NCI-H526 treated with DMSO at 0.1 percent for 48 hours (cell line): Measurements from ENCODE around the gene C1orf210.

Experiments used
- DNase-seq: peaks from one replicate; lab custom pipeline; 2025; lab: John Stamatoyannopoulos, UW

C1orf210 gene

DNA sequence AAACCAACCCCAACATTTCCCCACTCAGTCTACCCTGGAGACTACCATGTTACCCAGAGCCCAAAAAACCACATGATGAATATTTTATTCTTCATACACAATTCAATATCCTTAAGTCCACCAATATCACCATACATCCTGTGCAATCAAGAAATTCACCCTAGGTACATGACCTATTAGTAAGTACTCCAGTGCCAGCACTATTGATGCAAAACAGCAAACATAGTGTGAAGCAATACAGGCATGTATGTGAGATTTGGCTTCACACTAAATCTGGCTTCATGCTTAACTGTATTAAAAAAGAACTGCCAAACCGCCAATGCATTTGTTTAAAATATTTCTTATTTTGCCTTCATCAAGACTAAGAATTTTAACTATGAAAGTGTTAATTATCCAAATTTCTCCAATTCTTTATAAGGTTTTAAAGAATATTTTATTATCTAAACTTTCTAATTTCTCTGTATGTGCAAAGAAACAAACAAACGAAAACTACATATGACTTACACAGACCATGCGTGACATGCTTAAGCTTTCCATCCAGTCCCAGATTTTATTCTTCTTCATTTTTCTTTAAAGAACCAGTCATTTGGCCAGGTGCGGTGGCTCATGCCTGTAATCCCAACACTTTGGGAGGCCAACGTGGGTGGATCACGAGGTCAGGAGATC, 38.0 kb downstream of the C1orf210 start:
- no peak for DNase-seq

DNA sequence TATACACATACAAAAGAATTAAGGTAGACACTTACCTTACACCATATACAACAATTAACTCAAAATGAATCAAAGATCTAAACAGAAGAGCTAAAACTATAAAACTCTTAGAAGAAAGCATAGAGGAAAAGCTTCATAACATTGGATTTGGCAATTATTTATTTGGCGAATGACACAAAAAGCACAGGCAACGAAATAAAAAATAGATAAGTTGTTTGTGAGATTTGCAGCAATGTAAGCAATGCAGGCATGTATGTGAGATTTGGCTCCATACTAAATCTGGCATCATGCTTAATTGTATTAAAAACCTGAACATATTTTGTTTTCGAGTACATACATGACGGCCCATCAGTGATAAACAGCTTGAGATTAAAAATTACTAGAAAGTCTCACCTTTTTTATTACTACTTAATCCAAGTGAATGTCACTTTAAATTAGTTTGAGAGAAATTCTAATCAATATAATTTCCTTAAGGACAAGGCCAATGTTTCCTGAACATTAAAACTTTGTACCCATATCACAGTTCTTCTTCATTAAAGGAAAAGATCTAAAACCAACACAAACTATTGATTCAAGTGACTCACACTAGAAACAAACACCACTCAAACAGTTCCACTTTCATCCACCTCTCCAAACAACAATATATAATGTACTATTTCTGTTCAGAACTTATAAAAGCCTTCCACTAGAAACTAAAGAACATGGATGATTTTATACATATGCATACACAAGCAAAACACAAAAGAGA, 38.7 kb downstream of the C1orf210 start:
- no peak for DNase-seq

DNA sequence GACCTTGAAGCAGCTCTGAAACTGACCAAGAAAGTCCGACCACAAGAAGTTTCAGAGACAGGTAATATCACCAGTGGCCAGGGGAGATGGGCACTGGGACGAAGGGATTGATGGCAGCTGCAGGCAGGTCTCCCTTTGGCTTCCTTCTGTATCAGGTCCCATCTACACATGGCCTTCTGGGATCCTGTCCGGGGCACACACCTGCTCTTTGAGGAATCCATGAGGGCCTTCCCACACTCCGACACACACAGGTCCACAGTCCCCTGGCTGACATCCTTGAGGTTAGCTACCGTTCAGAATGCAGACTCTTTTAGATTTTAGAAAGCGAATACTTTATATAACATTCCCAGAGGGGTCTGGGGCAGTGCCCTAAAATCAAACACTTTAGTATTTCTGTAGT, 42.1 kb downstream of the C1orf210 start:
- DNase-seq = no peak

DNA sequence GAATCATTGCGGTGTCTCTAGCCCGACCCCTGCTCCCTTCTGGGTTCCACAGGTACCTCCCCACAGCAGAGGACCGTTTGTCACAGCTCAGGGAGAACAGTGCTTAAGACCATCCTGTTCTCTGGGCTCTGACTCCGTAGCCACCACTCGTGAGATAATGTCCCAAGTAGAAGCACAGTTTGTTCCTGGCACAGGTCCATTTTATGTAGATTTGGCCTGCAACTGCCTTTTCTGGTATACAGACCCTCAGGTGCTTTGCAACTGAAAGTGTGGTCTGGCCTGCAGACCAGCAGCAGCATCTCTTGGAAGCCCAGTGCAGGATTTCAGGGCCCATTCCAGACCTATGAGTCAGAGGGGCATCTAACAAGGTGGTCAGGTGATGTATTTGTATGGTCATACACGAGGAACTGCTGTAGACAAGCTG, 44.0 kb downstream of the C1orf210 start:
- DNase-seq = no peak

DNA sequence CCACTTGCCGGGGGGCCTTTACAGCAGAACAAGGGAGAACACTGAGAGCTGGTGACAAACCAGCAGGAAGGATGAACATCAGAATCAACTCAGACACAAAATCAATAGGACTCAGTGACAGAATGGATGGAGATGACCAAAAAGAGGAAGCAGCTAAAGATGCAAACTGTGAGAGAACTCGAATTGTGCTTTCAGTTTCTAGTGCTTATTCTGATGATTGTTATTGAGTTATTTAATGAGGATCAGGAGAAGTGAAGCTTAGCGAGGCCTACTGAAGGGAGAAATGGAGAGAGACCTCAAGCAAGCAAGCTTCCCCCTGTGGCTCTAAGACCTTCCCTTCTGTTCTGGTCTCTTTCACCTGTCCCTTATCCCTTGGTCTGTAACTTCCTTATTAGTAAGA, 45.9 kb downstream of the C1orf210 start:
- DNase-seq = no peak

DNA sequence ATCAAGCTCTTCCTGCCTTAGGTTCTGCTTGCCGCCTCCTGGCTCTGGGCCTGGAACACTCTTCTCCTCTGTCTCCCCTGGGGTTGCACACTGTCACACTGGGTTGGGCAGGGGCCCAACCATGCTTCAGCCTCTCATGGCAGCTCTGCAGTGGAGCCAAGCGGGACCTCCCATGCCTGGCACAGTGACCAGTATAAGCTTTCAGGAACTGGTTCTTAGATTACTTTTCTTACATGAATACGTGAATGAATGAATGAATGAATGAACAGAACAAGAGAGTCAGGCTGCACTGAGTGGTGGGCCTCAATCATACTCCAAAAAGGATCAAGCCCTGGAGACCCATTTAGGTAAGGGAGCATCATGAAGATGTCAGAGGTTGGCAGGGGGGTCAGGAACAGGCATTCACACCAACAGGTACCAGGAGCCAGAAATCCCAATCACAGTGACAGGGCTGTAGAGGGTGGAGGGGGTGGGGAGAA, 46.4 kb downstream of the C1orf210 start:
- no peak for DNase-seq

DNA sequence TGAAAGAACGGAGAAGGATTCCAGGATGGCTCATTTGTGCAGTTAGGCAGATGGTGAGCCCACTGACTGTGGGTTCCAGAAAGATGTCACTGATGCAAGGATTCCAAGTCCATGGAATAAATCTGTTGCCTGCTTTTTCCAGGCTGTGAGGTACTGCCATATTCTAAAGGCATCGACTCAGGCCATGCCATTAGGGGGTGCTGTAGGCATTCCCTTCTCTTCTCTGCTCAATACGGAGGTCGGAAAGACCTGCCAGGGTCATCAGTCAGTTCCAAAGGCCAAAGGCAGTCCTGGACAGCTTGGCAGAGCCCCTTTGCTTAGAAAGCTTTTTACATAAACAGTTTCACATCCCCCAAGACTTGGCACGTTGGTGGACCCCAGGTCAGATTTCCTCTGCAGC, 47.3 kb downstream of the C1orf210 start:
- DNase-seq = peak; percentile 63

DNA sequence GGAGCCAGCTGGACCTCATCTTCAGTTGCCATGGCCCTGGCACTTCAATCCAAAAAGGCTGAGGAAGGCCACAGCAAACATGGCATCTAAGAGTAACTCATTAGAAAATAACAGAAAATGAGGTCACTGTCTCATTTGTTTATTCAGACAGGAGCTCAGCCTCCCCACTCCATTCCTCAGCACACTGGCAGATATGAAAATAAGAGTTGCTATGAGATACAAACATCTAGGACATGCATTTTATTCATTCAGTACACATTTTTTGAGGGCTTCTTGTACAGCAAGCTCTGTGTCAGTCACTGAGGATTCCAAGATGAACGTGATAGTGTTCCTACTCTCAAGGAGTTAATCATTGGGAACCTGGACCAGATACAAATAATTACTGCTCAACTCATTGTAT, 48.3 kb downstream of the C1orf210 start:
- DNase-seq = peak; percentile 24

DNA sequence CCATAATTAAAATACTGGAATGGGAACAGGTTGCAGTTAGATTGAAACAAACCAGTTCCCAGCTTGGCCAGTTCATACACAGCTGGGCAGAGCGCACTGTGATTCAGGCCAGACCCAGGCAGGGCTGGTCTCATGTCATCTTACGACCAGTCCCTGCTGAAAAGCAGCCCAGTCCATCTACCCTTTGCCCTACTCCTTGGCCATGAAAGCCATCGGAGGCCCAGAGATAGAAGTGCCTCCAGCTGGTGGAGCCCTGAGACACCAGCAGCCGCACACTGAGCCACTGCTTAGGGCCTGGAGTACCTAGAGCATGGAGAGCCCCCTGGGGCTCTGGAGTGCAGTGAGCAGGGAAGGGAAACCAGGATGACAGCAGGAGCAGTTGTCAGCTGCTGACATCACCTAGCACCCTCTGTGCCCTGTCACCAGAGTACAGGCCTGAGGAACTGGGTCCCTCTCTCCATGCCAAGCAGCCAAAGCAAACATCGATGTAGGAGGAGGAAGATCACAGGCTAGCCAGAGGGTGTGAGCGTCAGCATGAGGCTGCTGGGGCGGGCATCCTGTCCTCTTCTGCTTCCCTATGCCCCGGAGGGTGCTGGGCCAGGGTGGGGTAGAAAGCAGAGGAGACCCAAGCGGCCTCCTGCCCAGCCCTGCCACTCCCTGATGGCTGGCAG, 49.8 kb downstream of the C1orf210 start:
- no peak for DNase-seq

DNA sequence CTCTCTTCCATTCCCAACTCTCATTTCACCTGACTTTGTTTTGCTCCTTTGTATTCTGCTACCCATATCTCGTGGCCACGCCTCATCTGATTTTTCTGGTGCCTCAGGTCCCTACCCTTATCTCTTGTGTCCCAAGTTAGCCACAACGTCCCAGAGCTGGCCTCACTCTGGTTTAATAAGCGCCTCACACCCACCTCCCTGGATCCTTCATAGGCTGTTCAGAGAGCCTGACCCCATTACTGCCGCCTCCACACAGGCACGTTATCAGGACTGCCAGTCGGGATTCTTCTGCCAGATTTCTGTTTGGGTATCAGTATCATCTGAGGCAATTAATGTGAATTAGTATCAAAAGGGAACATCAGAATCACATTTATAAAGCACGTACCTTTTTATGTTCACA, 50.3 kb downstream of the C1orf210 start:
- no peak for DNase-seq

DNA sequence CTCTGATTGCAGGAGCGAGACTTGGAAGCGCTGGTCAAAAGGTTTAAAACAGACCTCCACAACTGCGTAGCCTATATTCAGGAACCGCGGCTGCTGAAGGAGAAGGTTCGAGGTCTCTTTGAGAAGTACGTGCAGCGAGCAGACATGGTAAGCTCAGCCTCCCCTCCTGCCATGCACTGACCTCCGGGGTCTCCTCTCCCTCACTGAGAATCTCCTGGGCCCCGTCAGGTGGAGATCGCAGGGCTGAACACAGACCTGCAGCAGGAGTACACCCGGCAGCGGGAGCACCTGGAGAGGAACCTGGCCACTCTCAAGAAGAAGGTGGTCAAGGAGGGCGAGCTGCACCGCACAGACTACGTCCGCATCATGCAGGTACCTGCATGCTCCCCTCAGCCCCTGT, 51.1 kb downstream of the C1orf210 start:
- DNase-seq = no peak

DNA sequence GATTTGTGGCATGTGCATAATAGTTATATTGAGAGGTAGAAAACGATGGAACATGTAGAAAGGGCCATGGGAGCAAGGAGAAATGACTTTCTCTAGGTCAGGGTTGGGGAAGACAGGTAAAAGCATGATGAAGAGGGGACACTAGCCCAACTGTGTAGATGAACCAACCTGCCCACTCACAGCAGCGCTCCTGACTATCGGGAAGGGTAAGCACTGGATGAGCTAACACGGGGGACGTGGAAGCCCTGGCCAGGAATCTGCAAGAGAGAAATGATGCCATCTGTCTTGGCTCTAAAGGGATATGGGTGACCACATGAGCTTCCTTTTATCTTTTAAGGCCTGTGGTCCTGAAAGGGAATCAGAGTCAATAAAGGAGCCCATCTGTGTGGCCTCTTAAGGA, 51.8 kb downstream of the C1orf210 start:
- DNase-seq = no peak

DNA sequence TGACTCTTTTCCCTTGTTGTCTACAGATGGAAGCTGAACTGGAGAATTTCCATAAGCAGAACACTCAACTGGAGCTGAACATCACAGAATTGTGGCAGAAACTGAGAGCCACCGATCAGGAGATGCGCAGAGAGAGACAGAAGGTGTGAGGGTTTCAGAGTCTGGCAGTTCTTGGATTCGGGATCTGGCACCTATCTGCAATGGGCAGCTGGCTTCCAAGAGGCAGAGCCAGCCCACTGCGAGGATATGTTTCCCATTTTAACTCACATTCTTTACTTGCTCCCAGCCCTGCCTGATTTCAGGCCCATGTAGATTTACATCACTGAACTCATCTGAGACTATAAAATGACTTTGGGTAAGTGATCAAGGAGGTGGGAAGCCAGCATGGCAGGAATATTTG, 52.9 kb downstream of the C1orf210 start:
- no peak for DNase-seq

DNA sequence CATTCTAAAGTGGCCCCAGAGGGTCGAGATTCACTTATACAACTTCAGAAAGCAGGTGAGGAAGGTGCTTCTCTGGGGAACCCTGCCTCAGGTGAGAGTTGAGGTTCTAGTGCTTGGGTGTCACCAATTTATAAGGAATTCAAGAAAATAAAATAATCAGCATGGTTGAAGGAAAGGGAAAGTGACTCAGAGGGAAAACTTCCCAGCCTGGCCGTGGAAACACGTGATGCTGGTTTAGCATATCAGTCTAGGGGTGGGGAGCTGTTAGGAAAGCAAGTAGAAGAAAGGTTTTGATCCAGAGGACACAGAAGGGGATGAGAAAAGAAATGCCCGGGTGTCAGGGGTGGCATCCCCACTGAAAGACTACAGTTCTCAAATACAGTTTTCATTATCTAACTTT, 53.3 kb downstream of the C1orf210 start:
- DNase-seq = no peak
